Peyer's patch (tissue), 4 donors: ENCODE measurements around the gene TOR4A. TPM values are rescaled to one million over a fixed set of nuclear protein-coding genes. Genes with fewer than 3 reads are reported as not detected.

Source experiments
- DNase-seq, 3 donors: peaks; one replicate each; pipeline ENCODE4 v3.0.0-alpha.2; 2017 to 2019
- H3K27ac ChIP-seq, 4 donors: fragments of 200-600 bp; sonication (generic); one replicate each; pipeline ENCODE4 v1.5.1; 2016 to 2019
- H3K27me3 ChIP-seq, 2 donors: fragments of 200-600 bp; sonication (generic); one replicate each; pipeline ENCODE4 v1.5.1; 2019
- H3K36me3 ChIP-seq, 3 donors: fragments of 200-600 bp; sonication (generic); one replicate each; pipeline ENCODE4 v1.5.1; 2016 to 2019
- H3K4me1 ChIP-seq, 4 donors: fragments of 200-600 bp; sonication (generic); one replicate each; pipeline ENCODE4 v1.5.1; 2016 to 2019
- H3K4me3 ChIP-seq, 4 donors: fragments of 200-600 bp; sonication (generic); 1 replicate in 3 of 4; 2 replicates in 1 of 4; pipeline ENCODE4 v1.5.1; 2016 to 2019; ENCODE audit warnings: mild to moderate bottlenecking in 1 of 4
- H3K9me3 ChIP-seq, 4 donors: fragments of 200-600 bp; sonication (generic); one replicate each; pipeline ENCODE4 v1.5.1; 2016 to 2019; ENCODE audit warnings: mild to moderate bottlenecking in 1 of 4
- CTCF ChIP-seq, 6 experiments: fragments of 450-650 bp in 4 of 6; fragments of 200-600 bp in 2 of 6; sonication (generic) in 1 of 6; IDR thresholded peaks; one replicate each; pipeline ENCODE4 v1.5.1; 2017 to 2019; ENCODE audit warnings: antibody characterized with exemption in 6 of 6, mild to moderate bottlenecking in 3 of 6, moderate library complexity in 1 of 6
- POLR2A ChIP-seq, 2 donors: fragments of 450-650 bp; IDR thresholded peaks; one replicate each; pipeline ENCODE4 v1.5.1; 2017; ENCODE audit warnings: antibody characterized with exemption in 2 of 2, mild to moderate bottlenecking in 2 of 2, moderate library complexity in 2 of 2
- total RNA-seq, 4 donors: library from RNA; depleted of rRNA; stranded (reverse); fragments of >200 nt; gene quantifications; one replicate each; pipeline ENCODE4 v1.1.0, GENCODE V29; 2016

The TOR4A gene
- total RNA-seq, 4 donors from 2014 or later = 33.8 to 45.7 (median 39.2) TPM

- peak in 2 of 3 donors; percentile 83 to 85 for DNase-seq
- H3K27ac ChIP-seq = peak overlapping the region in 1 of 4 donors; percentile 27
These were observed 9.5 kb downstream of the TOR4A start for GRCh38 chr9:137286975-137287383.

GRCh38 chr9:137293094-137293481 lies 15.6 kb downstream of the TOR4A start:
- Histone ChIP-seq H3K36me3 (no peaks in the 10 kb centered on the region), H3K27ac (peak overlapping the region in 3 of 4 donors; percentile 84 to 99 (median 96)), H3K9me3 (no peaks in the 10 kb centered on the region), H3K4me3 (no peak overlapping the region), H3K4me1 (peaks cover 5 to 30% (median 13%) of the 10 kb centered on the region in 4 donors), H3K27me3 (no peaks in the 10 kb centered on the region)
- TF ChIP-seq CTCF (IDR thresholded peaks at IDR 0.05) = no peak
- no peak for TF ChIP-seq POLR2A (IDR thresholded peaks at IDR 0.05)
- DNase-seq = peak in 1 of 3 donors; percentile 53

More at GRCh38 chr9:137286975-137287383, 9.5 kb downstream of the TOR4A start:
- TF ChIP-seq CTCF (IDR thresholded peaks at IDR 0.05) (peak in 4 of 6 experiments; percentile 28 to 91 (median 87)), POLR2A (IDR thresholded peaks at IDR 0.05) (no peak)
- Histone ChIP-seq H3K4me1 (no peaks in the 10 kb centered on the region), H3K27me3 (no peaks in the 10 kb centered on the region), H3K4me3 (no peak overlapping the region), H3K36me3 (peaks cover 0 to 3% (median 0%) of the 10 kb centered on the region in 3 donors), H3K9me3 (no peaks in the 10 kb centered on the region)

GRCh38 chr9:137293482-137294090 lies 16.1 kb downstream of the TOR4A start:
- peak overlapping the region in 1 of 4 donors; percentile 13 for H3K4me3 ChIP-seq
- H3K27ac ChIP-seq = peak overlapping the region in 3 of 4 donors; percentile 84 to 99 (median 96)
- TF ChIP-seq POLR2A (IDR thresholded peaks at IDR 0.05) = peak in 1 of 2 donors; percentile 48
- no peak for TF ChIP-seq CTCF (IDR thresholded peaks at IDR 0.05)

GRCh38 chr9:137294091-137294680 lies 16.7 kb downstream of the TOR4A start:
- H3K4me1 ChIP-seq = peaks cover 5 to 41% (median 13%) of the 10 kb centered on the region in 4 donors
- peak overlapping the region in 1 of 4 donors; percentile 13 for H3K4me3 ChIP-seq
- DNase-seq = no peak
- H3K9me3 ChIP-seq = no peaks in the 10 kb centered on the region
- H3K36me3 ChIP-seq = no peaks in the 10 kb centered on the region
- H3K27ac ChIP-seq = peak overlapping the region in 3 of 4 donors; percentile 84 to 99 (median 96)
- H3K27me3 ChIP-seq = no peaks in the 10 kb centered on the region
- TF ChIP-seq POLR2A (IDR thresholded peaks at IDR 0.05) (peak; percentile 2 to 10), CTCF (IDR thresholded peaks at IDR 0.05) (no peak)

More at GRCh38 chr9:137293482-137294090, 16.1 kb downstream of the TOR4A start:
- Histone ChIP-seq H3K9me3 (no peaks in the 10 kb centered on the region), H3K27me3 (no peaks in the 10 kb centered on the region), H3K36me3 (no peaks in the 10 kb centered on the region), H3K4me1 (peaks cover 5 to 35% (median 13%) of the 10 kb centered on the region in 4 donors)
- DNase-seq = peak in 2 of 3 donors; percentile 88 to 89

GRCh38 chr9:137294681-137295237 lies 17.2 kb downstream of the TOR4A start:
- H3K36me3 ChIP-seq = no peaks in the 10 kb centered on the region
- H3K27ac ChIP-seq = peak overlapping the region; percentile 5 to 99 (median 90)
- TF ChIP-seq POLR2A (IDR thresholded peaks at IDR 0.05) (no peak), CTCF (IDR thresholded peaks at IDR 0.05) (peak in 2 of 6 experiments; percentile 7 to 38)
- H3K4me1 ChIP-seq = peaks cover 5 to 43% (median 13%) of the 10 kb centered on the region in 4 donors
- peak overlapping the region; percentile 25 to 88 (median 60) for H3K4me3 ChIP-seq
- H3K9me3 ChIP-seq = no peaks in the 10 kb centered on the region
- no peak for DNase-seq
- no peaks in the 10 kb centered on the region for H3K27me3 ChIP-seq
